Measurements from ENCODE around the gene SLC22A3. TPM values are rescaled to one million over a fixed set of nuclear protein-coding genes. Genes with fewer than 3 reads are reported as not detected.

Gene SLC22A3
- total RNA-seq, 2 experiments from 2014 or later, result not detected

DNA sequence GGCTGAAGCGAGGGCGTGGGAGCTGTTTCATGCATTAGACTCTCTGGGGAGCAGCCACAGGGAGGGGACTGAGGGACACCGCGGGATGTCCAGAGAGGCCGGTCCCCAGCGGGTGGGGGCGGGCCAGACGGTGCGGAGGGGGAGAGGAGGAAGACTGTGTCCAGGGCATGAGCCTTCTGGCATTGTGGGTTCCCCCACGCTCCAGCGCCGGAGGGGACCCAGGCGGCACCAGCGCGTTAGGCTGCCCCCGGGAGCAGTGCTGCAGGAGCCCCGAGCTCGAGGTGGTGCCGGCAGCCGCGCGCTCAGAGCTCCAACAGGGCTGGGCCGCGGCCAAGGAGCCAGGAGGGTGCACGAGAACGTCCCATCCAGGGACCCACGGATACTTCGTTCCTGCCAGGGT lies 14.4 kb downstream of the SLC22A3 start:
- CTCF ChIA-PET (ENCODE audit: unreplicated experiment), result no interaction called here
- BruUV-seq (replicated peaks), result no TSS peak
- H3K27ac ChIP-seq (ENCODE audit: low read depth, low read length, poor library complexity, severe bottlenecking), result no peak overlapping the region
- no peak overlapping the region for H2AFZ ChIP-seq (ENCODE audit: low read length)
- DNase-seq (ENCODE audit: low spot score), result no peak
- no peaks in the 10 kb centered on the region for H3K79me2 ChIP-seq (ENCODE audit: insufficient read depth, low read depth, low read length)
- H4K20me1 ChIP-seq (ENCODE audit: insufficient read depth, low read length), result no peaks in the 10 kb centered on the region
- H3K9me3 ChIP-seq (ENCODE audit: low read length), result no peaks in the 10 kb centered on the region
- H3K4me2 ChIP-seq (ENCODE audit: low read length), result no peak overlapping the region
- no peaks in the 10 kb centered on the region for H3K36me3 ChIP-seq (ENCODE audit: insufficient read depth, low read length)
- H3K9me2 ChIP-seq (ENCODE audit: insufficient read depth, low read length), result no peaks in the 10 kb centered on the region
- H3K4me1 ChIP-seq (ENCODE audit: insufficient read depth, low read length, poor library complexity, severe bottlenecking), result no peaks in the 10 kb centered on the region
- TF ChIP-seq, protein P1, sequence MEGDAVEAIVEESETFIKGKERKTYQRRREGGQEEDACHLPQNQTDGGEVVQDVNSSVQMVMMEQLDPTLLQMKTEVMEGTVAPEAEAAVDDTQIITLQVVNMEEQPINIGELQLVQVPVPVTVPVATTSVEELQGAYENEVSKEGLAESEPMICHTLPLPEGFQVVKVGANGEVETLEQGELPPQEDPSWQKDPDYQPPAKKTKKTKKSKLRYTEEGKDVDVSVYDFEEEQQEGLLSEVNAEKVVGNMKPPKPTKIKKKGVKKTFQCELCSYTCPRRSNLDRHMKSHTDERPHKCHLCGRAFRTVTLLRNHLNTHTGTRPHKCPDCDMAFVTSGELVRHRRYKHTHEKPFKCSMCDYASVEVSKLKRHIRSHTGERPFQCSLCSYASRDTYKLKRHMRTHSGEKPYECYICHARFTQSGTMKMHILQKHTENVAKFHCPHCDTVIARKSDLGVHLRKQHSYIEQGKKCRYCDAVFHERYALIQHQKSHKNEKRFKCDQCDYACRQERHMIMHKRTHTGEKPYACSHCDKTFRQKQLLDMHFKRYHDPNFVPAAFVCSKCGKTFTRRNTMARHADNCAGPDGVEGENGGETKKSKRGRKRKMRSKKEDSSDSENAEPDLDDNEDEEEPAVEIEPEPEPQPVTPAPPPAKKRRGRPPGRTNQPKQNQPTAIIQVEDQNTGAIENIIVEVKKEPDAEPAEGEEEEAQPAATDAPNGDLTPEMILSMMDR (conservative IDR thresholded peaks at IDR 0.05; ENCODE audit: low read length), result no peak
- no peak for TF ChIP-seq EZH2phosphoT487 (IDR thresholded peaks at IDR 0.05; ENCODE audit: borderline replicate concordance, low read depth, low read length)
- POLR2A ChIA-PET, result no interaction called here
- intact Hi-C loops (cut with micrococcal nuclease; ENCODE audit: unreplicated experiment), result no loop called here
- no peak overlapping the region for H3K4me3 ChIP-seq (ENCODE audit: low read depth, low read length, poor library complexity, severe bottlenecking)

DNA sequence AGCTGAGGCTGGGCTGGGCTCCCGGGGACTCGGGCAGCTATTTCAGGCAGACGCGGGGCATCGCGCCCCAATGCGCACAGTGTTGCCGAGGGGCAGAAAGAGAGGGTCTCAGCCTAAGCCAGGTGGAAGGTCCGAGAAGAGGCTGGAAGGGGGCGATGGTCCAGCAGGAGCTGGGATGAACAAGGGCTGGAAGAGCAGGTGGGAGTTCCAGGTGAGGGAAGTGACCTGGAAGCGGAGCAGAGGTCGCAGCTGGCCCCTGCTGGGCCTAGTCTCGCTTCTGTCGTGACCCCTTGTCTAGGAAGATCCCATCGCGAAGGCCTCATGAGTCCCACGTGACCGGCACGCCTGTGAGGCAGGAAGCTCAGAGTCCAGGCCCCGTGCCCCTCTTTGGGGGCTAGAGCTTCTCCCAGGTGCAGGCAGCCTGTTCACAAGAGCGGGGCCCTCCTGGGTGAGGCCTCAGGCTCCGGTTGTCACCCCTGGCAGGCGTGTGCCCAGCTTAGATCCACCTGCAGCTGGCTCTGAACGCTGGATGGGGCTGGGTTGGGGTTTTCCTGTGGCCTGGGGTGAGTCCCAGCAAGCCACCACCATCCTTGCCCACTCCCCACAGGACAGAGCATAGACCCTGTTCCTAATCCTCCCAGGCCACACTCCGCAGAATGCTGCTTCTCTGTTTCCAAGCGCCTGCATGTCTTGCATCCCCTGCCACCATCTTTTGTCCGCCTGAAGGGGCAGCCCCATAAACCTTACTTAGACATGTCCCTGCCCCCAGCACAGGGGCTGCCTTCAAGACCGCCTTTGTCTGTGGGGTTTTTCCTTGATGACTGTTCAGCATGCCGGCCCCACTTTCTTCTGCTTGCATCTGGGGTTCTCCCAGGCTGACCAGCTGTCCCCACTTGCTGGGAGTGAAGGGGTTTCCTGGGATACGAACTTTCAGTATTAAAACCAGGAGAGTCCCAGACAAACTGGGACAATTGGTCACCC lies 15.1 kb downstream of the SLC22A3 start:
- no peak for TF ChIP-seq EZH2phosphoT487 (IDR thresholded peaks at IDR 0.05; ENCODE audit: borderline replicate concordance, low read depth, low read length)
- TF ChIP-seq, protein P1 (conservative IDR thresholded peaks at IDR 0.05; ENCODE audit: low read length), result no peak
- CTCF ChIA-PET (ENCODE audit: unreplicated experiment), result no interaction called here

DNA sequence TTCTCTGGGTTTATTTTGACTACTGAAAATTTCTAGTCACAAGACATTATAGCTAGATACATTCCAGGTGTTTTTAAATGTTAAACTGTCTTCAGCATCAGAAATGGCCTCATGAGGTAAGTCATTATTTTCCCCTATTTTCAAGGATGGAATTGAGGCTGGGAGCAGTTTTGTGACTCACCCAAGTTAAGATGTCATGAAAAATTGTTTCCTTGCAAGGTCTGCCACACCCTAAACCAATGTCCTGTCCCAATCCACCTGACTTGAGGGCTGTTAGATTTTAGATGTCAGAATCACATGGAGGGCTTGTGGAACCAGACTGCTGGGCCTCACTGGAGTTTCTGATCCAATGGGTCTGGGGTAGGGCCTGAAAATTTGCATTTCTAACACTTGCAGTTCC lies 16.9 kb downstream of the SLC22A3 start:
- H3K9me2 ChIP-seq (ENCODE audit: insufficient read depth, low read length), result no peaks in the 10 kb centered on the region
- DNase-seq (ENCODE audit: low spot score), result no peak

More for the DNA sequence above, 15.1 kb downstream of the SLC22A3 start:
- Histone ChIP-seq H3K36me3 (ENCODE audit: insufficient read depth, low read length) (no peaks in the 10 kb centered on the region), H3K4me3 (ENCODE audit: low read depth, low read length, poor library complexity, severe bottlenecking) (no peak overlapping the region), H3K4me1 (ENCODE audit: insufficient read depth, low read length, poor library complexity, severe bottlenecking) (no peaks in the 10 kb centered on the region), H4K20me1 (ENCODE audit: insufficient read depth, low read length) (no peaks in the 10 kb centered on the region), H3K79me2 (ENCODE audit: insufficient read depth, low read depth, low read length) (no peaks in the 10 kb centered on the region), H3K9me3 (ENCODE audit: low read length) (no peaks in the 10 kb centered on the region), H2AFZ (ENCODE audit: low read length) (no peak overlapping the region), H3K9me2 (ENCODE audit: insufficient read depth, low read length) (no peaks in the 10 kb centered on the region), H3K27ac (ENCODE audit: low read depth, low read length, poor library complexity, severe bottlenecking) (no peak overlapping the region), H3K4me2 (ENCODE audit: low read length) (no peak overlapping the region)
- intact Hi-C loops (cut with micrococcal nuclease; ENCODE audit: unreplicated experiment), result no loop called here
- no peak for DNase-seq (ENCODE audit: low spot score)
- POLR2A ChIA-PET, result interaction anchor here (0.5 kb wide), 1 partner anchor 344 kb away, joined by 3 read pairs; no protein-coding TSS in a partner anchor
- no TSS peak for BruUV-seq (replicated peaks)

More for the DNA sequence above, 16.9 kb downstream of the SLC22A3 start:
- H3K4me3 ChIP-seq (ENCODE audit: low read depth, low read length, poor library complexity, severe bottlenecking), result no peak overlapping the region
- BruUV-seq (replicated peaks), result no TSS peak
- intact Hi-C loops (cut with micrococcal nuclease; ENCODE audit: unreplicated experiment), result no loop called here
- H4K20me1 ChIP-seq (ENCODE audit: insufficient read depth, low read length), result no peaks in the 10 kb centered on the region
- no peak overlapping the region for H3K4me2 ChIP-seq (ENCODE audit: low read length)
- H3K36me3 ChIP-seq (ENCODE audit: insufficient read depth, low read length), result no peaks in the 10 kb centered on the region
- no peak for TF ChIP-seq EZH2phosphoT487 (IDR thresholded peaks at IDR 0.05; ENCODE audit: borderline replicate concordance, low read depth, low read length)
- TF ChIP-seq, protein P1 (conservative IDR thresholded peaks at IDR 0.05; ENCODE audit: low read length), result no peak
- H3K27ac ChIP-seq (ENCODE audit: low read depth, low read length, poor library complexity, severe bottlenecking), result no peak overlapping the region
- no peaks in the 10 kb centered on the region for H3K9me3 ChIP-seq (ENCODE audit: low read length)
- CTCF ChIA-PET (ENCODE audit: unreplicated experiment), result no interaction called here
- no peaks in the 10 kb centered on the region for H3K79me2 ChIP-seq (ENCODE audit: insufficient read depth, low read depth, low read length)
- H2AFZ ChIP-seq (ENCODE audit: low read length), result no peak overlapping the region
- no peaks in the 10 kb centered on the region for H3K4me1 ChIP-seq (ENCODE audit: insufficient read depth, low read length, poor library complexity, severe bottlenecking)
- POLR2A ChIA-PET, result no interaction called here

Data from OCI-LY7 (cell line).